ENCODE results near the gene MAGEH1. TPM values are rescaled to one million over a fixed set of nuclear protein-coding genes. Genes with fewer than 3 reads are reported as not detected.

MAGEH1 gene
- total RNA-seq, 1 donor from 2014 or later = 25.6 TPM

- H3K4me1 ChIP-seq = no peaks in the 10 kb centered on the region
- TF ChIP-seq CTCF (IDR thresholded peaks at IDR 0.05) = no peak
- intact Hi-C loops (cut with DNase I) = no loop called here
- peak; percentile 59 for DNase-seq
- no peaks in the 10 kb centered on the region for H3K27me3 ChIP-seq (ENCODE audit: low read depth)
- ATAC-seq = peak; percentile 73 to 78
- no peaks in the 10 kb centered on the region for H3K9me3 ChIP-seq
- no peaks in the 10 kb centered on the region for H3K36me3 ChIP-seq
- peak within 1 kb of the TSS; percentile 65 for H3K4me3 ChIP-seq
- H3K27ac ChIP-seq = peak within 1 kb of the TSS; percentile 88
Observed at GRCh38 chrX:55489314-55490009, 37.5 kb downstream of the MAGEH1 start, which contains the start of gene USP51. Gene USP51 (minus strand): TSS chrX:55489848. CDS start chrX:55488939, 909 bp downstream.

GRCh38 chrX:55490121-55490520, 38.2 kb downstream of the MAGEH1 start:
- no peak for ATAC-seq
- no peaks in the 10 kb centered on the region for H3K27me3 ChIP-seq (ENCODE audit: low read depth)
- peak overlapping the region; percentile 65 for H3K4me3 ChIP-seq
- intact Hi-C loops (cut with DNase I) = no loop called here
- no peak for DNase-seq
- TF ChIP-seq CTCF (IDR thresholded peaks at IDR 0.05) = no peak
- H3K4me1 ChIP-seq = no peaks in the 10 kb centered on the region
- H3K9me3 ChIP-seq = no peaks in the 10 kb centered on the region
- H3K36me3 ChIP-seq = no peaks in the 10 kb centered on the region
- peak overlapping the region; percentile 88 for H3K27ac ChIP-seq

GRCh38 chrX:55490974-55491373, 39.0 kb downstream of the MAGEH1 start:
- DNase-seq (no peak), ATAC-seq (no peak)
- TF ChIP-seq CTCF (IDR thresholded peaks at IDR 0.05) = no peak
- Histone ChIP-seq H3K27ac (no peak overlapping the region), H3K4me1 (no peaks in the 10 kb centered on the region), H3K4me3 (no peak overlapping the region), H3K27me3 (ENCODE audit: low read depth) (no peaks in the 10 kb centered on the region), H3K36me3 (no peaks in the 10 kb centered on the region), H3K9me3 (no peaks in the 10 kb centered on the region)
- intact Hi-C loops (cut with DNase I) = no loop called here

Small RNA genes lying within 50 kb of the gene (microRNA-seq; reads per million reads assigned to microRNA genes)
- gene MIR4536-1 (ENCODE audit: borderline number of aligned reads) (not detected), gene MIR4536-2 (ENCODE audit: borderline number of aligned reads) (not detected)

Other genes with a start within 250 kb of the MAGEH1 start
- not detected for gene PAGE5, start 231.8 kb upstream of the MAGEH1 start, total RNA-seq
- gene PAGE3, start 187.2 kb upstream of the MAGEH1 start, total RNA-seq = not detected
- gene USP51, start 37.7 kb downstream of the MAGEH1 start, total RNA-seq = 4.2 TPM
- not detected for gene FOXR2, start 171.3 kb downstream of the MAGEH1 start, total RNA-seq

Measured in lower lobe of right lung (tissue), 2 donors.